Spleen (tissue), 7 donors: ENCODE results near the gene CHKB.
A peak's percentile ranks its signal among the peaks of the same experiment; 100 is the strongest.

Source experiments
- CTCF ChIP-seq, 11 experiments: fragments of 200-600 bp in 7 of 11; fragments of 450-650 bp in 4 of 11; sonication (generic) in 4 of 11; IDR thresholded peaks in 8 of 11; conservative IDR thresholded peaks in 3 of 11; 1 replicate in 7 of 11; 2 replicates in 4 of 11; pipeline versions ENCODE4 v1.4.0 to v1.8.0; 2016 to 2021; ENCODE audit warnings: antibody characterized with exemption in 11 of 11, inconsistent platforms in 4 of 11, mild to moderate bottlenecking in 1 of 11
- POLR2A ChIP-seq, 3 donors: fragments of 450-650 bp; IDR thresholded peaks; one replicate each; pipeline ENCODE4 v1.5.1; 2017; ENCODE audit warnings: antibody characterized with exemption in 3 of 3, mild to moderate bottlenecking in 1 of 3
- POLR2AphosphoS5 ChIP-seq, 3 donors: sonication (generic); formaldehyde crosslinking; IDR thresholded peaks; one replicate each; pipeline ENCODE4 v1.5.1; 2017; ENCODE audit warnings: antibody characterized with exemption in 3 of 3
- donor health status: DM: no; HTN: no; CAD: no; lungs with moderate emphysema.
- donor health status: DM: no; HTN: no; CAD: no.
- donor health status: DM: no; HTN: no; CAD: no.

GRCh38 chr22:50548040-50548920 is 34.4 kb downstream of the CHKB start:
- TF ChIP-seq POLR2A (IDR thresholded peaks at IDR 0.05) (peak in 1 of 3 donors; percentile 32), POLR2AphosphoS5 (IDR thresholded peaks at IDR 0.05) (peak; percentile 65 to 83 (median 72)), CTCF (IDR thresholded peaks at IDR 0.05 in 8 of 11, conservative IDR thresholded peaks at IDR 0.05 in 3 of 11) (peak in 5 of 11 experiments; percentile 7 to 46 (median 29))
